GM12865 (cell line): Measurements from ENCODE around the gene TXNRD1.

Source experiments
- DNase-seq: peaks from one replicate; pipeline ENCODE4 v3.0.0; 2010; ENCODE audit warnings: low read depth
- H3K4me3 ChIP-seq: 2 replicates; pipeline ENCODE4 v1.5.1; 2011; ENCODE audit warnings: mild to moderate bottlenecking, low read depth, low read length, control low read depth
- TF ChIP-seq, protein P1 (sequence below): IDR thresholded peaks from 2 replicates; pipeline ENCODE4 v1.5.1; 2011; ENCODE audit warnings: low read length, control low read depth, low read depth, inconsistent platforms; ENCODE audit not compliant: insufficient read depth; ENCODE audit errors: missing control alignments

TXNRD1 gene

DNA sequence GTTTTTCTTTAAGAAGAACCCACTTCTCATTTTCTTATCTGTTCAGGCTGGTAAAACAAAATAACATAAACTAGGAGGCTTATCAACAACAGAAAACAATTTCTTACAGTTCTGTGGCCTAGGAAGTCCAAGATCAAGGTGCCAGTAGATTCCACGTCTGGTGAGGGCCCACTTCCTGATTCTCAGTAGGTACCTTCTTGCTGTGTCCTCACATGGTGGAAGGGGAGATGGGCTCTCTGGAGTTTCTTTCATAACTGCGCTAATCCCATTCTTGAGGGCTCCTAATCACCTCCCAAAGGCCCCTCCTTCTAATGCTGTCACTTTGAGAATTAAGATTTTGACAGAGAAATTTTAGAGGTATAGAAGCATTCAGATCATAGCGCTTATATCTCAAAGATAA lies 33.4 kb downstream of the TXNRD1 start:
- TF ChIP-seq, protein P1, sequence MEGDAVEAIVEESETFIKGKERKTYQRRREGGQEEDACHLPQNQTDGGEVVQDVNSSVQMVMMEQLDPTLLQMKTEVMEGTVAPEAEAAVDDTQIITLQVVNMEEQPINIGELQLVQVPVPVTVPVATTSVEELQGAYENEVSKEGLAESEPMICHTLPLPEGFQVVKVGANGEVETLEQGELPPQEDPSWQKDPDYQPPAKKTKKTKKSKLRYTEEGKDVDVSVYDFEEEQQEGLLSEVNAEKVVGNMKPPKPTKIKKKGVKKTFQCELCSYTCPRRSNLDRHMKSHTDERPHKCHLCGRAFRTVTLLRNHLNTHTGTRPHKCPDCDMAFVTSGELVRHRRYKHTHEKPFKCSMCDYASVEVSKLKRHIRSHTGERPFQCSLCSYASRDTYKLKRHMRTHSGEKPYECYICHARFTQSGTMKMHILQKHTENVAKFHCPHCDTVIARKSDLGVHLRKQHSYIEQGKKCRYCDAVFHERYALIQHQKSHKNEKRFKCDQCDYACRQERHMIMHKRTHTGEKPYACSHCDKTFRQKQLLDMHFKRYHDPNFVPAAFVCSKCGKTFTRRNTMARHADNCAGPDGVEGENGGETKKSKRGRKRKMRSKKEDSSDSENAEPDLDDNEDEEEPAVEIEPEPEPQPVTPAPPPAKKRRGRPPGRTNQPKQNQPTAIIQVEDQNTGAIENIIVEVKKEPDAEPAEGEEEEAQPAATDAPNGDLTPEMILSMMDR, result no peak
- no peak for DNase-seq
- no peak overlapping the region for H3K4me3 ChIP-seq

DNA sequence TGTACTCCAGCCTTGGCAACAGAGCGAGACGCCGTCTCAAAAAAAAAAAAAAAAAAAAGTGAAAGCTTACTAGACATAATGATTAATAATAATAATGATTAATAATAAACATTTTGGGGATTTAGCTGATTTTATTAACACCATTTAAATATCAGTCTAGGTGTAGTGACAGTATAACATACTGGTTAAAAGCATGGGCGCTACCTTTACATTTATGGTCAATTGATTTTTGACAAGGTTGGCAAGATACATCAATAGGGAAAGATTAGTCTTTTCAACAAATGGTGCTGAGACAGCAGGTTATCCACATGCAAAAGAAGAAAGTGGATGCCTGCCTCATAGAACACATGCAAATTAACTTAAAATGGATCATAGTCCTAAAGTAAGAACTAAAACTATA lies 34.3 kb downstream of the TXNRD1 start:
- no peak for DNase-seq
- no peak overlapping the region for H3K4me3 ChIP-seq
- TF ChIP-seq, protein P1, result no peak

DNA sequence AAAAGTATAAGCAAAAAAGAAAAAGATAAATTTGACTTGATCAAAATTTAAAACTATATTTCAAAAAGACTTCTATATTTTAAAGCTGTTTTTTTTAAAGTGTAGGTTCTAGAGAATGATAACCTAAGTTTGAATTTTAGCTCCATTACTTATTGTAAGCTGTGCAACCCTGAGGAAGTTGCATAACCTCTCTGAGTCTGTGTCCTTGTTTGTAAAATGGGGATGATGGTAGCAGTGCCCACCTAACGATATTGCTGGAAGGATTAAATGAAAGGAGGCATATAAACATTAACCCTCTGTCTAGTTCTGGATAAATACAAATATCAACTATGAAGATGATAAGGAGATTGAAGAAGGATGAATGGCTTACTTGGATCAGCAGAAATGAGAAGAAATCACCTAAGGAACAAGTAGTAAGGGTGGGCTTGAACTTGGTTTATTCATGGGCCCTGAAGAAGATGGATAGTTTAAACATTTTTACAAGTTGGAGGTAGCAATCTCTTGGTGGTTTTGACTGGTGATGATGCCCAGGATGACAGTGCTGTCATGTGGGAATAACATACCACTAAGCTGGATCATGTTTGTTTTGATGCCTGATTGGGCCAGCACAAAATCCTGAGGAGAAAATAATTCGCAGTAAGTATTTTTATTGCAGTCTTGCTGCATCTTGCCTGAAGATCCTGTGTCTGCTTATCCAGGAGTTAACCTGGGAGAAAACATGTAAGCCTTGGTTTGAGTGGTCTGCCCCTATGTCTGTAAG lies 35.0 kb downstream of the TXNRD1 start:
- H3K4me3 ChIP-seq, result no peak overlapping the region
- no peak for DNase-seq
- TF ChIP-seq, protein P1, result no peak

DNA sequence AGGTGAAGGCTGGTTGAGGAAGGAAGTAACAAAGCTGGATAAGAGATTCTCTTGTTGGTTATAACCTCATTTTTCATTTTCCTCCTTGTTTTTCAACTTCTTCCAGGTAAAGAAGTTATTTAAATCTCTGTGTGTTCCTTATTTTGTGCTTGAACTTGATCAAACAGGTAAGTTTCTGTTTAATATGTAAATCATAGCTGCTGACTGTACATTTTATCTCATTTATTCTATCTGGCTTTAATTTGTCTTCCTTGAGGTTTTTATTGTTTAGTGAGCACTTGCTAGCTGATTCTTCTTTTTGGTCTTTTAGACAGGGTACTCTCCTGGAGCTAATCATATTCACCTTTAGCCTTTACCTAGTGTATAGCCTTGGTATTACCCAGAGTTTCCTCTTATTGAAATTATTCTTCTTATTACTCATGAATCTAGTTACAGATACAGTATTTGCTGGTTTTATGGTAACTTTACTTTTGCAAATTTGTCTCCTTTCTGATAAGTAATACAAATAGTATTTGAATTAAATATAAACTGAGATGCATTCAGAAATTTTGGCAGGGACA lies 42.4 kb downstream of the TXNRD1 start:
- H3K4me3 ChIP-seq, result no peak overlapping the region
- TF ChIP-seq, protein P1, result no peak
- no peak for DNase-seq

DNA sequence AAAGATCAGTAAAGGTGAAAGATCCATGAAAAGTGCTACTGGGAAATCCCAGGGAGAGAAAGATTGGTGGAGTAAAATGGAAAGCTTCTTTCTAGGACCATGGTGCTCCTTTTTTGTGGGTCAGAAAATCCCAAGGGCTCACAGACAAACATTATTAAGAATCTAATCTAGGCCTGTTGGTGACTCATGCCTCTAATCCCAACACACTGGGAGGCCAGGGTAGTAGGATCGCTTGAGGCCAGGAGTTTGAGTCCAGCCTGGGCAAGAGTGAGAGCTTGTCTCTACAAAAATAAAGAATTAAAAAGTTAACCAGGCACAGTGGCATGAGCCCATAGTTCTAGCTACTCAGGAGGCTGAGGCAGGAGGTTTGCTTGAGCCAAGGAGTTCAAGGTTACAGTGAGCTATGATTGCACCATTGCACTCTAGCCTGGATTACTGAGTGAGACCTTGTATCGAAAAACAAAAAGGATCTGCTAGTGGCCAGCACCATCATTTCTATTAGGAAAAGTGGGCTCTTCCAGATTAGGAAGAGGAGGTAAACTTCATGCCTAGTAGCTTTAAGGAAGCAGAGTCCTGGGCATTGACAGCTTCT lies 43.0 kb downstream of the TXNRD1 start:
- DNase-seq, result no peak
- TF ChIP-seq, protein P1, result no peak
- no peak overlapping the region for H3K4me3 ChIP-seq

DNA sequence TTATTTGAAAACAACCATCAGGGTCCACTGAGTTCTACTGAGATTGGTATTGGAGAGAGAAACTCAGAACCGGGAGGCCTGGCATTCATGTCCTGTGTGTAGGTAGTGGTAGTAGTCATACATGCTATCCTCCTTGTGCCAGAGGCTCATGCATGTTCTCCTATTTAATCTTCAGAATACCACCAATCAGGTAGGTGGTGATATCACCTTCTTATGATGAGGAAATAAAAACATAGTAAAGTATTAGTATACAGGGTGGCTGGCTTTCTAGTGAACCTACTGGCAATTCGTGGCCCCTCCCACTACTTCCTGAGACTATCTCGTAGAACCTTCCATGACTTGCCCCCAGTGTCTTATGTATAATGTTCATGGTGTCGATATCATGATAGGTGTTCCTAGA lies 47.4 kb downstream of the TXNRD1 start:
- no peak overlapping the region for H3K4me3 ChIP-seq
- DNase-seq, result no peak
- TF ChIP-seq, protein P1, result no peak
